NB4 (cell line): ENCODE measurements around the gene OPRM1.

Source experiments
- DNase-seq: peaks from one replicate; pipeline ENCODE4 v3.0.0; 2010; ENCODE audit warnings: low read depth
- H3K4me3 ChIP-seq: one replicate; pipeline ENCODE4 v1.5.1; 2011; ENCODE audit warnings: mild to moderate bottlenecking, low read depth, low read length, moderate library complexity
- CTCF ChIP-seq: IDR thresholded peaks from one replicate; pipeline ENCODE4 v1.5.1; 2012; ENCODE audit warnings: low read depth, low read length
- MAX ChIP-seq: IDR thresholded peaks from 2 replicates; pipeline ENCODE4 v1.6.1; 2011; ENCODE audit warnings: low read depth, low read length
- MYC ChIP-seq: IDR thresholded peaks from 2 replicates; pipeline ENCODE4 v1.6.1; 2011; ENCODE audit warnings: low read depth, low read length
- POLR2A ChIP-seq: IDR thresholded peaks from 2 replicates; pipeline ENCODE4 v1.6.1; 2011; ENCODE audit warnings: mild to moderate bottlenecking; ENCODE audit not compliant: insufficient read length; ENCODE audit errors: extremely low read depth

OPRM1 gene

GRCh38 chr6:154277629-154278017 lies 238.6 kb downstream of the OPRM1 start:
- H3K4me3 ChIP-seq = no peak overlapping the region
- no peak for DNase-seq
- TF ChIP-seq CTCF = no peak
- no peak for TF ChIP-seq MYC
- TF ChIP-seq POLR2A = no peak
- TF ChIP-seq MAX = no peak

GRCh38 chr6:154280521-154280920 lies 241.5 kb downstream of the OPRM1 start:
- no peak overlapping the region for H3K4me3 ChIP-seq
- TF ChIP-seq POLR2A = no peak
- no peak for TF ChIP-seq CTCF
- no peak for TF ChIP-seq MYC
- no peak for TF ChIP-seq MAX
- DNase-seq = no peak

- no peak for DNase-seq
- TF ChIP-seq MYC (no peak), MAX (no peak), POLR2A (no peak), CTCF (no peak)
These were observed 245.3 kb downstream of the OPRM1 start for GRCh38 chr6:154284313-154284853.

DNA sequence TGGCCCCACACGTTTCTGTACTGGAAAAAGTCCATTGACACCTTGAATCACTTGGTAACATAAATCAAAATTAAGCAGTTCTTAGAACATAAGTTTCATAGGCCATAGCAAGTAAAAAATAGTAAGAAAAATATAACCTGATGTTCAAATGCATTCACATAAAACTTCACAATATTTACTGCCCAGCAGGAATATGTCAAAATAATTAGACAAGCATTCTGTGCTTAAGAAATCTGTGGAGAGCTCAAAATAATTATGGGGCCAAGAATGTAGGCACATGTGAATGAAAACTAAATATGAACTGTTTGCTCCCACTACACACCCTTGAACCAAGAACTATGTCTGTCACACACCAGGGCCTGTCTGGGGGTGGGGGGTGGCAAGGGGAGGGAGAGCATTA lies 246.8 kb downstream of the OPRM1 start:
- H3K4me3 ChIP-seq = no peak overlapping the region
- no peak for TF ChIP-seq MYC
- TF ChIP-seq POLR2A = no peak
- TF ChIP-seq MAX = no peak
- TF ChIP-seq CTCF = no peak
- no peak for DNase-seq

More at GRCh38 chr6:154284313-154284853, 245.3 kb downstream of the OPRM1 start:
- H3K4me3 ChIP-seq = no peak overlapping the region

- no peak for TF ChIP-seq CTCF
- no peak for TF ChIP-seq MYC
- TF ChIP-seq MAX = no peak
- no peak for TF ChIP-seq POLR2A
- H3K4me3 ChIP-seq = no peak overlapping the region
- DNase-seq = no peak
These were observed 250.9 kb downstream of the OPRM1 start for GRCh38 chr6:154289818-154290508.

DNA sequence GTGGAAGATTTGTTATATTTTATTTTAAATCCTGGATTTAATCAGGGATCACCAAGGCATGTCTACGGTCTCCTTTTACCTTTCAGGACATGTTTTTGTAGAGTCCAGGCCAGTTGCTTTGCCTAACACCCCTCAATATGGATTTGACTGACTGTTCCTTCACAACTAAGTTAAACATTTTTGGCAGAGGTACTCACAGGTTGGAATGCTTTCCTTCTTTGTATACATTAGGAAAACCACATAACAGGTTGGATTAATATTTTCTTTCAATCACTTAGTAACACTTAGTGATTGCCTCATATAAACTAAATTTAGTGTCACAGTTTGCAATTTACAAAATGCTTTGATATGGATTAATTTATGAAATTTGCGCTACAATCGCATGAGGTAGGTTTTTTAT lies 253.0 kb downstream of the OPRM1 start:
- DNase-seq = no peak
- TF ChIP-seq MAX (no peak), CTCF (no peak), POLR2A (no peak), MYC (no peak)
- H3K4me3 ChIP-seq = no peak overlapping the region
